ENCODE measurements around the gene TSNAXIP1. TPM values are rescaled to one million over a fixed set of nuclear protein-coding genes. Genes with fewer than 3 reads are reported as not detected.
"Not testable (repeated sequence)": the region's sequence is repeated elsewhere in the genome, so short reads cannot be mapped to it uniquely, and the experiment has no call there.

Gene TSNAXIP1
- total RNA-seq, 2 donors from 2014 or later: 0.13 to 0.30 TPM

DNA sequence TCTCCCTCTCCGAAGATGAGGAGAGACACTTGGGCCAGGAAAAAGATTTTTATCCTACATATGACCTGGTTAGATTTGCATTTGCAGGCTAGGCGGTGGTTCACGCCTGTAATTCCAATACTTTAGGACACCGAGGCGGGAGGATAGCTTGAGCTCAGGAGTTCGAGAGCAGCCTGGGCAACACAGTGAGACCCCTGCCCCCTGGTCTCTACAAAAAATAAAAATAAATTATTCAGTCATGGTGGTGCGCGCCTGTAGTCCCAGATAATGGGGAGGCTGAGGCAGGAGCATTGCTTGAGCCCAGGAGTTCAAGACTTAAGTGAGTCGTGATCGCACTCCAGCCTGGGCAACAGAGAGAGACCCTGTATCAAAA, 27.5 kb downstream of the TSNAXIP1 start:
- TF ChIP-seq CTCF (IDR thresholded peaks at IDR 0.05): no peak
- Histone ChIP-seq H3K27ac (no peak overlapping the region), H3K27me3 (no peaks in the 10 kb centered on the region), H3K36me3 (peaks cover 14% of the 10 kb centered on the region), H3K9me3 (no peaks in the 10 kb centered on the region), H3K4me1 (no peaks in the 10 kb centered on the region), H3K9ac (ENCODE audit: low read depth in 2 of 2, low read length in 2 of 2) (no peak overlapping the region), H3K4me3 (peak overlapping the region; percentile 86)
- intact Hi-C loops (cut with DNase I): no loop called here
- no peak for DNase-seq

DNA sequence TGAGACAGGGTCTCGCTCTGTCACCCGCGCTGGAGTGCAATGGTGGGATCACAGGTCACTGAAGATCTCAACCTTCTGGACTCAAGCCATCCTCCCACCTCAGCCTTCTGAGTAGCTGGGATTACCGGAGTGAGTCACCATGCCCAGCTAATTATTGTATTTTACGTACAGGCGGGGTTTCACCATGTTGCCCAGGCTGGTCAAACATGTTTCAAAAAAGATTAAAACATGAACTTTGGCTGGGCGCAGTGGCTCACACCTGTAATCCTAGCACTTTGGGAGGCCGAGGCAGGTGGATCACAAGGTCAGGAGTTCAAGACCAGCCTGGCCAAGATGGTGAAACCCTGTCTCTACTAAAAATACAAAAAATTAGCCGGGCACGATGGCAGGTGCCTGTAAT, 30.5 kb downstream of the TSNAXIP1 start:
- H3K36me3 ChIP-seq; H3K4me1 ChIP-seq; H3K27me3 ChIP-seq; H3K9me3 ChIP-seq; H3K4me3 ChIP-seq; H3K9ac ChIP-seq (ENCODE audit: low read depth in 2 of 2, low read length in 2 of 2); H3K27ac ChIP-seq; DNase-seq; intact Hi-C loops (cut with DNase I): not testable (repeated sequence)

DNA sequence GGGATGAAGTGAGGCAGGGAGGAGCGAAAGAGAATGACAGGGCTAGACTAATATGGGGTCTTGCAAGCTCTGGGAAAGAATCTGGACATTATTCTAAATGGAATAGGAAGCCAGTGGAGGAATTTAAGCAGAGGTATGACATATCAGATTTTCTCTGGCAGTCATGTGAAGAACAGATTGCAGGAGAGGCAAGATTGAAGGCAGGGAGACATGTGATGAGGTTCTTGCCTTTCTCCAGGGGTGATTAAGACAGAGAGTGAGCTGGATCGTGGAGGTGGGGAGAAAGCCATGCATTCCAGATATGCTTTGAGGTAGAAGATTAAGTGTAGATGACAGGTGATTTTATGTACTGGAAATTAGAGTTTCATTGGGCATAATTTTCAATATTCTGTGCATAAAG, 31.1 kb downstream of the TSNAXIP1 start:
- H3K9me3 ChIP-seq: no peaks in the 10 kb centered on the region
- intact Hi-C loops (cut with DNase I): no loop called here
- no peaks in the 10 kb centered on the region for H3K4me1 ChIP-seq
- H3K27ac ChIP-seq: no peak overlapping the region
- no peaks in the 10 kb centered on the region for H3K27me3 ChIP-seq
- H3K36me3 ChIP-seq: no peaks in the 10 kb centered on the region
- H3K4me3 ChIP-seq: no peak overlapping the region
- no peak overlapping the region for H3K9ac ChIP-seq (ENCODE audit: low read depth in 2 of 2, low read length in 2 of 2)
- DNase-seq: no peak
- no peak for TF ChIP-seq CTCF (IDR thresholded peaks at IDR 0.05)

GRCh38 chr16:67841198-67841815, 34.6 kb downstream of the TSNAXIP1 start:
- H3K27ac ChIP-seq: peak overlapping the region; percentile 97
- TF ChIP-seq CTCF (IDR thresholded peaks at IDR 0.05): no peak
- peak overlapping the region in 1 of 2 donors; percentile 84 for H3K9ac ChIP-seq (ENCODE audit: low read depth in 2 of 2, low read length in 2 of 2)
- peaks cover 26% of the 10 kb centered on the region for H3K4me1 ChIP-seq
- H3K4me3 ChIP-seq: peak overlapping the region; percentile 79
- H3K27me3 ChIP-seq: no peaks in the 10 kb centered on the region
- H3K36me3 ChIP-seq: no peaks in the 10 kb centered on the region
- H3K9me3 ChIP-seq: no peaks in the 10 kb centered on the region
- no peak for DNase-seq
- intact Hi-C loops (cut with DNase I): no loop called here

GRCh38 chr16:67841816-67842508, 35.3 kb downstream of the TSNAXIP1 start, which contains the start of gene THAP11:
Gene THAP11 (plus strand): TSS chr16:67842320. CDS start chr16:67842555, 235 bp downstream.
- Histone ChIP-seq H3K9ac (ENCODE audit: low read depth in 2 of 2, low read length in 2 of 2) (peak within 1 kb of the TSS; percentile 84 to 87), H3K9me3 (no peaks in the 10 kb centered on the region), H3K4me3 (peak within 1 kb of the TSS; percentile 79), H3K27ac (peak within 1 kb of the TSS; percentile 97), H3K4me1 (peaks cover 26% of the 10 kb centered on the region), H3K36me3 (no peaks in the 10 kb centered on the region), H3K27me3 (no peaks in the 10 kb centered on the region)
- peak; percentile 81 for TF ChIP-seq CTCF (IDR thresholded peaks at IDR 0.05)
- intact Hi-C loops (cut with DNase I): no loop called here
- DNase-seq: peak; percentile 97
